Neural progenitor cell (in vitro differentiated cells): ENCODE measurements around the gene TRMT61A.

Experiments used
- CTCF ChIP-seq: fragments of 200-600 bp; sonication (generic); IDR thresholded peaks from 2 replicates; pipeline ENCODE4 v1.5.1; 2017; ENCODE audit warnings: antibody characterized with exemption, mild to moderate bottlenecking
- EZH2 ChIP-seq: fragments of 200-600 bp; sonication (generic); IDR thresholded peaks from 2 replicates; pipeline ENCODE4 v1.6.1; 2017; ENCODE audit warnings: antibody characterized with exemption, mild to moderate bottlenecking, moderate library complexity

- TF ChIP-seq CTCF (no peak), EZH2 (no peak)
These were observed 40.9 kb upstream of the TRMT61A start for GRCh38 chr14:103488071-103488470.
